Activated CD8-positive, alpha-beta memory T cell treated with anti-CD3 and anti-CD28 coated beads, Interleukin-2, amount 10 ng/mL, durations not matched to agents 7 days and 5 days (primary cell): Measurements from ENCODE around the gene YIF1A. TPM values are rescaled to one million over a fixed set of nuclear protein-coding genes. Genes with fewer than 3 reads are reported as not detected.

Experiments used
- ATAC-seq: fragments of 150-1000 bp; cut with Tn5 transposase; one replicate; pipeline ENCODE4 v1.10.0; 2021; ENCODE audit warnings: moderate library complexity
- CTCF ChIA-PET: fragments of 350-600 bp; sonication (Branson Sonifier 250); formaldehyde crosslinking; loops from one replicate; lab custom pipeline; 2021; ENCODE audit warnings: antibody characterized with exemption; lab: Charles Lee
- DNase-seq: peaks from one replicate; pipeline ENCODE4 v3.0.0-alpha.2; 2020
- H3K27ac Mint-ChIP-seq: one replicate; pipeline ENCODE4 v1.8.0; 2021; ENCODE audit warnings: mild to moderate bottlenecking, mixed read lengths
- H3K27me3 Mint-ChIP-seq: one replicate; pipeline ENCODE4 v1.8.0; 2021; ENCODE audit warnings: mixed read lengths
- H3K36me3 Mint-ChIP-seq: one replicate; pipeline ENCODE4 v1.8.0; 2021; ENCODE audit warnings: mild to moderate bottlenecking, mixed read lengths
- H3K4me1 Mint-ChIP-seq: one replicate; pipeline ENCODE4 v1.8.0; 2021; ENCODE audit warnings: mixed read lengths
- H3K4me3 Mint-ChIP-seq: one replicate; pipeline ENCODE4 v1.8.0; 2021; ENCODE audit warnings: mild to moderate bottlenecking, moderate library complexity, mixed read lengths
- H3K9me3 Mint-ChIP-seq: one replicate; pipeline ENCODE4 v1.8.0; 2022; ENCODE audit warnings: low read depth, mixed read lengths
- total RNA-seq, 2 experiments: library from RNA; stranded (reverse); gene quantifications; one replicate each; pipeline ENCODE4 v1.2.3, GENCODE V29; 2021

Gene YIF1A, protein sequence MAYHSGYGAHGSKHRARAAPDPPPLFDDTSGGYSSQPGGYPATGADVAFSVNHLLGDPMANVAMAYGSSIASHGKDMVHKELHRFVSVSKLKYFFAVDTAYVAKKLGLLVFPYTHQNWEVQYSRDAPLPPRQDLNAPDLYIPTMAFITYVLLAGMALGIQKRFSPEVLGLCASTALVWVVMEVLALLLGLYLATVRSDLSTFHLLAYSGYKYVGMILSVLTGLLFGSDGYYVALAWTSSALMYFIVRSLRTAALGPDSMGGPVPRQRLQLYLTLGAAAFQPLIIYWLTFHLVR
- 10 to 100 TPM; 56.5 to 73.9 TPM for total RNA-seq

- DNase-seq (peak; percentile 100), ATAC-seq (peak; percentile 96)
- Mint-ChIP-seq H3K27me3 (peaks cover 30% of the 10 kb centered on the region), H3K36me3 (no peaks in the 10 kb centered on the region), H3K27ac (peak within 1 kb of the TSS; percentile 89), H3K4me1 (peaks cover 41% of the 10 kb centered on the region), H3K4me3 (peak within 1 kb of the TSS; percentile 91), H3K9me3 (no peaks in the 10 kb centered on the region)
- CTCF ChIA-PET = interaction anchor here (0.5 to 8.5 kb wide), 26 partner anchors 8 to 244 kb away, joined by 3 to 75 read pairs (median 4); partner anchors contain the start of genes CD248, MRPL11 and RIN1
Measured at GRCh38 chr11:66288671-66289547, at the start of gene YIF1A. Gene YIF1A, minus strand, starts transcription at chr11:66289143. Its CDS starts 158 bp downstream, at chr11:66288985.

- peaks cover 26% of the 10 kb centered on the region for H3K36me3 Mint-ChIP-seq
- H3K9me3 Mint-ChIP-seq = no peaks in the 10 kb centered on the region
- DNase-seq (no peak), ATAC-seq (no peak)
- H3K27ac Mint-ChIP-seq = peak overlapping the region; percentile 68
- peaks cover 36% of the 10 kb centered on the region for H3K4me1 Mint-ChIP-seq
- H3K4me3 Mint-ChIP-seq = peak overlapping the region; percentile 26
- CTCF ChIA-PET = interaction anchor here (1.0 to 8.7 kb wide), 6 partner anchors 7 to 48 kb away, joined by 3 to 174 read pairs (median 12); partner anchors contain the start of genes BRMS1 and YIF1A
- H3K27me3 Mint-ChIP-seq = no peaks in the 10 kb centered on the region
Measured at GRCh38 chr11:66337103-66337899, 48.4 kb upstream of the YIF1A start.

DNA sequence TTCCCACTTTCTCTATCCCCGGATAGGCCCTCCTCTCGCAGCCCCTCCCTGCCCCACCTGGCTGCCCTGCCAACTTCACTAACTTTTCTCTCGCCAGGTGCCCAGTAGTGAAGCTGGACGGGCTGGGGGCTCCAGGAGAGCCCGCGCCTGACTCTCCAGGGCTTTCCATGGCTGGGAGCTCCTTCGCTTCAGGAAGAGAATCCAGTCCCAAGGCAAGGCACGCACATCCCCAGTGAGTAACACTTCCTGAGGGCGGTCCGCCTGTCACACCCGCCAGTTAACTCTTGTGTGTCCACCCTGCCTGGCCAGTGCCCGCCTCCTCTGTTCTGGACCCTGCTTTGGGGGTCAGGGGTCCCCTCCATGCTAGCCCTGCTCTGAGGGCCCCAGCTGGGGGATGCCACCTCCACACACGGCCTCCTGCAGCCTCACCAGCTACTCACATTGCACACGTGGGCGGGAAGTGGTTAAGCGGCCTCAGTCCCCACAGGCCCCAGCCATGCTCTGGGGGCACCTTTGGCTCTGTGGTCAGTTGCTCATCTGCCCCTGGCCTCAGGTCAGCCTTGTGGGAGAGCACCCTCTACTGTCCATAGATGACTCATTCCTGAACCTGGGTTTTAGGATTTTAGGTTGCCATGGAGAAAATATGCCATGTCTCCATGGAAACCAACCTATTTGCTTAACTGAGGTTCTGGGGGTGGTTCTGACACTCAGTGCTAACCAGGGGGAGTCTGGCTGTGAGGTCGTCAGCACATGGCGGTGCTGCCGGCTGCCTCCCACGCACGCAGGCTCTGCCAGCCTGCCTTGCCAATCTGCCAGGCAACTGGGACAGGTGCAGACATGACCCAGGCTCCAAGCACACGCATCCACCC is 47.5 kb upstream of the YIF1A start, which contains the start of gene RIN1:
RIN1 (minus strand) TSS at position 201 of the 869 bp plus-strand sequence; CDS start at position 169, 32 bp downstream.
- H3K4me1 Mint-ChIP-seq = peaks cover 36% of the 10 kb centered on the region
- H3K4me3 Mint-ChIP-seq = peak within 1 kb of the TSS; percentile 26
- H3K27me3 Mint-ChIP-seq = no peaks in the 10 kb centered on the region
- DNase-seq (peak; percentile 90), ATAC-seq (peak; percentile 80)
- CTCF ChIA-PET = interaction anchor here (0.8 to 8.7 kb wide), 7 partner anchors 8 to 49 kb away, joined by 3 to 174 read pairs (median 5); partner anchors contain the start of genes BRMS1, CD248, TMEM151A and YIF1A
- H3K9me3 Mint-ChIP-seq = no peaks in the 10 kb centered on the region
- H3K36me3 Mint-ChIP-seq = peaks cover 22% of the 10 kb centered on the region
- H3K27ac Mint-ChIP-seq = peak within 1 kb of the TSS; percentile 68

DNA sequence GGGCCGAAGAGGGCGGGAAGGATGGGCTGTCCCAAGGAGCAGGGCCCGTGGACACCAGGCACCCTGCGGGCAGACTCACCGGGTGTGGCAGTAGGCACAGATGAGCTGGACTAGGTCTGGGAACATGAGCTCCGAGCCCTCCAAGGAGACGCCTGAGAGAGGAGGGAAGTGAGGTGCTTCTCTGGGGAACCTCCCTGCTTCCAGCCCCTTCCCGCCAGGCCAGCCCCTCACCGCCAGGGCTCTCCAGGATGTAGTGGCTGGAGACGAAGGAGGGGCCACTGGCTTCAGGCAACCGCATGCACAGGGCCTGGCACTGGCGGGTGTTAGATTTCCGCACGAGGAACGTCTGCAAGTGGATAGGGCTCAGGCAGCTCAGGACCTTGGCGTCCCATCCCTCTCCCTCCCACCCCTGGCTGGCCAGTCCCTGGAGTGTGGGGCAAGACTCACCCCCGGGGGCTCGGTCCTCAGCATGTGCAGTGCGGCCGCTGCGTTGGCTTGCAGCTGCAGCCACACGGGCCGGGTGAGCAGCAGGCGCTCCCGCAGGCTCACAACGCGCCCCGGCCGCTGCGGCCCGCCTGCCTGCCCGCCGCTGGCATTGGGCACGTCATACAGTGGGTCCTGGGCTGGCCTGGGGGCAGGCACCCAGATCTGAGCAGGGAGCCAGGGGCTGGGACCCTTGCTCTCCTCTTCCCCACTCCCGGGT is 46.7 kb upstream of the YIF1A start:
- CTCF ChIA-PET = interaction anchor here (0.6 to 8.7 kb wide), 9 partner anchors 8 to 131 kb away, joined by 3 to 174 read pairs (median 5); partner anchors contain the start of genes BRMS1, CD248, PELI3 and TMEM151A
- Mint-ChIP-seq H3K9me3 (no peaks in the 10 kb centered on the region), H3K36me3 (peaks cover 17% of the 10 kb centered on the region), H3K4me1 (peaks cover 36% of the 10 kb centered on the region), H3K27ac (no peak overlapping the region), H3K27me3 (no peaks in the 10 kb centered on the region), H3K4me3 (no peak overlapping the region)
- peak; percentile 5 for ATAC-seq
- DNase-seq = peak; percentile 44

DNA sequence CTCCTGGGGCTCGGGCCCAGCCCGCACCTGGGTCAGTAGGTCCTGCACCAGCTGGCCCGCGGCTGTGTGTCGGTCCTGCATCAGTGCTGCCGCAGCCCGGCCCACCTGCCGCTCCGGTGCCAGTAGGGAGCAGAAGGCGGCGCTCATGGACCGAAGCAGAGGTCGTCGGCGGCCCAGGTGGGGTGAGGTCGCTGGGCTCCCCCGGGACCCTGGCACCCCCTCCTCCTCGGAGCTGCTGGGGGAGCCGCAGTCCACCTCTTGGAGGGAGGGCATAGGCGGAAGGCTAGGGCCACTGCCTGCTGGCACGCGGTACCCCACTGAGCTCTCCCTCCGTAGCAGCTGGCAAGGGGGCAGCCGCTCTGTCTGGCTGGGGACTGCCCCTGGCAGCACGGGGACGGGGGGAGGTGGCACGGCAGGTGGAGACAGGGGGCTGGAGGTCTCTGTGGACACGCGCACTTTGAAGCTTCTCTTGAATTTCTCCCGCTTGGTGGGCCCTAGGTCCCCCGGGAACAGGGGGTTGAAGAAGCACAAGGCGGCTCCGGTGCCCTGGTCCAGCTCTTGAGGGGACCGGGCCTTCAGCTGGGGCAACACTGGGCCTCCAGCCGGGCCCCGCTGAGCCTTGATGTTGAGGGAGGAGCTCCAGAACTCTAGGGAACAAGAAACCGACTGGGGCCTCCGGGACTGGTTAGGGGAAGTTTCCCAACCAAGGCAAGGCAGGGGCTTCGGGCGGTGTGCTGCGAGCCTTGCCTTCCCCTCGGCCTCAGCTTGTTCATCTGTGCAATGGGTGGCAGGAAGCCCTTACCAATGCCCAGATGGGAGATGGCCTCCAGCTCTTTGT is 45.9 kb upstream of the YIF1A start:
- Mint-ChIP-seq H3K27me3 (no peaks in the 10 kb centered on the region), H3K4me3 (no peak overlapping the region), H3K36me3 (peaks cover 17% of the 10 kb centered on the region), H3K9me3 (no peaks in the 10 kb centered on the region), H3K27ac (no peak overlapping the region), H3K4me1 (peaks cover 36% of the 10 kb centered on the region)
- CTCF ChIA-PET = interaction anchor here (0.7 to 8.7 kb wide), 7 partner anchors 9 to 54 kb away, joined by 3 to 174 read pairs (median 4); partner anchors contain the start of genes B4GAT1 and BRMS1
- DNase-seq (peak; percentile 40), ATAC-seq (no peak)

- no peak for DNase-seq
- peaks cover 17% of the 10 kb centered on the region for H3K36me3 Mint-ChIP-seq
- CTCF ChIA-PET = interaction anchor here (0.7 to 8.7 kb wide), 7 partner anchors 10 to 55 kb away, joined by 3 to 174 read pairs (median 4); partner anchors contain the start of genes B4GAT1 and BRMS1
- no peaks in the 10 kb centered on the region for H3K9me3 Mint-ChIP-seq
- H3K27me3 Mint-ChIP-seq = no peaks in the 10 kb centered on the region
- no peak overlapping the region for H3K27ac Mint-ChIP-seq
- no peak overlapping the region for H3K4me3 Mint-ChIP-seq
- H3K4me1 Mint-ChIP-seq = peaks cover 35% of the 10 kb centered on the region
- no peak for ATAC-seq
Measured at GRCh38 chr11:66333896-66334604, 45.1 kb upstream of the YIF1A start.

DNA sequence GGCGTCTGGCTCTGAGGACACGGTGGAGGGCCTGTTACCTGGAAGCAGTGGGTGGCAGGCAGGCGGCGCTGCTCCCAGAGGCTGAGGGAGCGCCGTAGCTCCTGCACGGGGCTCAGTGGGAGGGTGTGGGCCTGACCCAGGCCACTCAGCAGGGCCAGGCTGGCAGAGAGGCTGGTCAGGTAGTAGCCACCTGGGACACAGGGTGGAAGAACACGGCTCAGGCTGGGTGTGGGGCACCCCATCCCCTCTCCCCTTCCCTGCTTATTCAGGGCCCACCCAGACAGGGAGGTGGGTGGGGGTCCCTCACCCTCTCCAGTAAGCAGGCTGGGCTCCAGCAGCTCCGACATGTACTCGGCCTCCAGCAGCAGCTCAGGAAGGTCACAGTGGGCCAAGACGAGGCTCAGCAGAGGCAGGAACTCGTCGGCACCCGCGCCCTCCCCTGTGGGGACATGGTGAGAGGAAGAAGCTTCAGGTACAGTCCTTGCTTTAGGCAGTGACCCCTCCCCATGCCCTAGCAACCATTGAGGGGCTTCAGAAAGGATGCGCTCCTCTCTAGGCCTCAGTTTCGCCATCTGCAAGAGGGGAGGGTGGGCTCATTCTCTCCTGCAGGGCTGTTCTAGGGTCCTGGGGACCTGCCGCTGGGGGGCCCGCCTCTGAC is 44.4 kb upstream of the YIF1A start:
- no peak for DNase-seq
- Mint-ChIP-seq H3K27me3 (no peaks in the 10 kb centered on the region), H3K27ac (peak overlapping the region; percentile 9), H3K9me3 (no peaks in the 10 kb centered on the region), H3K4me1 (peaks cover 35% of the 10 kb centered on the region), H3K4me3 (no peak overlapping the region), H3K36me3 (peaks cover 13% of the 10 kb centered on the region)
- CTCF ChIA-PET = interaction anchor here (1.0 to 8.7 kb wide), 5 partner anchors 11 to 56 kb away, joined by 3 to 174 read pairs (median 3); partner anchors contain the start of gene BRMS1
- ATAC-seq = no peak

DNA sequence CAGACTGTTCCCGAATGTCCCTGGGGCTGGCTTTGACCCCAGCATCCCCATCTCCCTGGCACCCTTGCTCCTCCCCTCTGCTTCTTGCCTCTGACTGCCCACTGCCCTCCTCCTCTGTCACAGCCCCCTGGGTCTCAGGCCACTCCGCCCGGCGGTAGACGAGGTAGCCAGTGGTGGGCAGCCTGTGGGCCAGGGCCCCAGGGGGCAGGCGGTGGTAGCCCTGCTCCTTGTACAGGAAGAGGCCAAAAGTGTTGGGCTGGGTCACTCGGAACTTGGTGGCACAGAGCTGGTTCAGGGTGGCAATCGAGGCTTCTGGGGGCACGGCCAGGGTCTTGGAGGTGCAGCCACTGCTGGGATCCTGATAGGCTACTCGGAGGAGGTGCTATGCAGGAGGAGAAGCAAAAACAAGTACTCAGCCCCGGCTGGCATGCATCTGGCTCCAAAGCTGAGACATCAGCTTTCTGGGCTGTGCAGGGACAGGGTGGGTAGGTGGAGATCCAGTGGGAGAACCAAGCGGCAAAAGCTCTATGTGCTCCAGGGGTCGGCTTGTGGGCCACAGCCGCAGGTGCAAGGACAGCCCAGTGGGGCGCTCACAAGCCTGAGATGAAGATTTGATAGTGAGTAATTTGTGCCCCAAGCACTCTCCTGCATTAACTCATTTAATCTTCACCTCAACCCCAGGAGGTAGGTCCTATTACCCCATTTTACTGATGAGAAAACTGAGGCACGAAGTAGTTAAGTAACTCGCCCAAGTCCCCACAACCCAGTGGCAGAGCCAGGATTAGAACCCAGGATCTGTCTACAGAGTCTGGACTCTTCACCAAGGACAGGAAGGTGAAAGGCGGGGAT is 43.7 kb upstream of the YIF1A start:
- Mint-ChIP-seq H3K27ac (peak overlapping the region; percentile 9), H3K27me3 (no peaks in the 10 kb centered on the region), H3K4me1 (peaks cover 35% of the 10 kb centered on the region), H3K4me3 (no peak overlapping the region), H3K9me3 (no peaks in the 10 kb centered on the region), H3K36me3 (peaks cover 9% of the 10 kb centered on the region)
- DNase-seq (no peak), ATAC-seq (no peak)
- CTCF ChIA-PET = interaction anchor here (1.0 to 8.7 kb wide), 4 partner anchors 20 to 56 kb away, joined by 3 to 174 read pairs (median 4); no protein-coding TSS in a partner anchor
